ENCODE measurements around the gene MAGI3.

The MAGI3 gene

GRCh38 chr1:113657556-113658063 is 267.3 kb downstream of the MAGI3 start:
- H3K27me3 ChIP-seq (ENCODE audit: control insufficient read depth, insufficient read depth, low read length), result no peaks in the 10 kb centered on the region
- H3K36me3 ChIP-seq (ENCODE audit: control insufficient read depth, insufficient read depth, low read length), result peaks cover 6% of the 10 kb centered on the region; the same call in 1 of the 2 replicates
- no peaks in the 10 kb centered on the region for H3K4me1 ChIP-seq (ENCODE audit: control insufficient read depth, insufficient read depth, low read length)
- no peaks in the 10 kb centered on the region for H3K9me3 ChIP-seq (ENCODE audit: control insufficient read depth, insufficient read depth, low read depth, low read length)
- H3K27ac ChIP-seq (ENCODE audit: low read depth, low read length), result no peak overlapping the region
- H3K4me3 ChIP-seq (ENCODE audit: low read depth, low read length), result no peak overlapping the region
- no peak overlapping the region for H3K9ac ChIP-seq (ENCODE audit: low read length)

GRCh38 chr1:113659035-113659434 is 268.7 kb downstream of the MAGI3 start:
- H3K27ac ChIP-seq (ENCODE audit: low read depth, low read length), result no peak overlapping the region
- H3K9ac ChIP-seq (ENCODE audit: low read length), result no peak overlapping the region

DNA sequence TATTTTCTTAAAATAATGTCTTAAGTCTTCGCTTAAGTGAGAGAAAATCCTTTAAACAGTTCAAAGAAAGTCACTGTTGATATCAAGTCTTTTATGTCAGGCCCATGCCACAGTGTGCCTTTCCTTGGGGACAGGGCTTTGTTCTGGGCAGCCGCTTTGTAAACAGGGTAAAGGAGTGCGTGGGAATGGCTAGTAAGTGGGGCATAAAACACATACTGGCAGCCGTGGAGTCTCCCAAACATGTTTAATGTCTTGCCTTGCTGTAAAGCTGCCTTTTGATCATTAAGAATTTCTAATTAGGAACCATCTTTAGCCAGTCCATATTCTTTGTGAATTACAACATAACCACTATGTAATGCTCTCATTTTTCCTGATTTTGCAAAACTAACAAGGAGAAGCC is 269.2 kb downstream of the MAGI3 start:
- Histone ChIP-seq H3K9me3 (ENCODE audit: control insufficient read depth, insufficient read depth, low read depth, low read length) (no peaks in the 10 kb centered on the region), H3K36me3 (ENCODE audit: control insufficient read depth, insufficient read depth, low read length) (peaks cover 2% of the 10 kb centered on the region; the same call in 1 of the 2 replicates), H3K27me3 (ENCODE audit: control insufficient read depth, insufficient read depth, low read length) (no peaks in the 10 kb centered on the region), H3K9ac (ENCODE audit: low read length) (no peak overlapping the region), H3K4me1 (ENCODE audit: control insufficient read depth, insufficient read depth, low read length) (no peaks in the 10 kb centered on the region), H3K27ac (ENCODE audit: low read depth, low read length) (no peak overlapping the region), H3K4me3 (ENCODE audit: low read depth, low read length) (no peak overlapping the region)

More at GRCh38 chr1:113659035-113659434, 268.7 kb downstream of the MAGI3 start:
- Histone ChIP-seq H3K4me1 (ENCODE audit: control insufficient read depth, insufficient read depth, low read length) (no peaks in the 10 kb centered on the region), H3K9me3 (ENCODE audit: control insufficient read depth, insufficient read depth, low read depth, low read length) (no peaks in the 10 kb centered on the region), H3K36me3 (ENCODE audit: control insufficient read depth, insufficient read depth, low read length) (peaks cover 2% of the 10 kb centered on the region; the same call in 1 of the 2 replicates), H3K27me3 (ENCODE audit: control insufficient read depth, insufficient read depth, low read length) (no peaks in the 10 kb centered on the region), H3K4me3 (ENCODE audit: low read depth, low read length) (no peak overlapping the region)

DNA sequence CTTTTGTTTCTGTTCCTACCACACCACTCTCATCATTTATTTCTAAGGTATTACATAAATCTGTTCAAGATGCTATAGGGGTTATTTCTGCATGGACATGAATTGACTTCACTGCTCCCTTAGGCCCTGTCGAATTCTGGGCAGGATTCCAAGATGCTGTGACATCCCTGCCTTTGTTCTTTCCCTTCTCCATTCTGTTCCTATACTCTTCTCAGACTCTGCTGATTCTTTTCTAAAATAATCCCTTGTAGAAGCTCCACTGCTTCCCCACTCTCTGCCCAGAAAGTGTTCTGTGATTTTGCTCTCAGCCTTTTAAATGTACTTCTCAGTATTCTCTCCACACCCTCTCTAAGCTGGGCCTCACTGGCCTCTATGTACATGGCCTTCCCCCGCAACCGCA is 269.8 kb downstream of the MAGI3 start:
- H3K27ac ChIP-seq (ENCODE audit: low read depth, low read length), result no peak overlapping the region
- no peaks in the 10 kb centered on the region for H3K27me3 ChIP-seq (ENCODE audit: control insufficient read depth, insufficient read depth, low read length)
- peaks cover 2% of the 10 kb centered on the region; the same call in 1 of the 2 replicates for H3K36me3 ChIP-seq (ENCODE audit: control insufficient read depth, insufficient read depth, low read length)

DNA sequence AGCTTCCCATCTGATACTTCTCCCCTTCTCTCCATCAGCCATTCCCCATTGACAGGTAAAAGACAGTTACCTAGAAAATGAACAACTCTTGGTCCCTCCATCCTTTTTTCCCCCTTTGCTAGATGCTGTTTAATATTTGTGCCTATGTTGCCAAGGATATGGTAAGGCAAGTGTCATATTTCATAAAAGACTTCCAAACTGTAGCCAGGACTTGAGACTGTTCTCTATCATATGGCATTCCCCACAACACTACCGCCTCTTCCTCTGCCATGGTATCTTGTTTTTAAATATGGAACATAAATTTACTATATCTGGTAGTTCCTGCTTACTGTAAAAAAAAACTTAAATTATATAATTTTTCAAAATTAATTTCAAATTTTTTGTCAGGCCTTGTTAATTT is 271.8 kb downstream of the MAGI3 start:
- no peak overlapping the region for H3K4me3 ChIP-seq (ENCODE audit: low read depth, low read length)
- no peak overlapping the region for H3K9ac ChIP-seq (ENCODE audit: low read length)
- H3K27me3 ChIP-seq (ENCODE audit: control insufficient read depth, insufficient read depth, low read length), result no peaks in the 10 kb centered on the region
- no peak overlapping the region for H3K27ac ChIP-seq (ENCODE audit: low read depth, low read length)
- no peaks in the 10 kb centered on the region for H3K9me3 ChIP-seq (ENCODE audit: control insufficient read depth, insufficient read depth, low read depth, low read length)
- no peaks in the 10 kb centered on the region for H3K4me1 ChIP-seq (ENCODE audit: control insufficient read depth, insufficient read depth, low read length)
- H3K36me3 ChIP-seq (ENCODE audit: control insufficient read depth, insufficient read depth, low read length), result peaks cover 2% of the 10 kb centered on the region; the same call in 1 of the 2 replicates

More for the DNA sequence above, 269.8 kb downstream of the MAGI3 start:
- Histone ChIP-seq H3K9ac (ENCODE audit: low read length) (no peak overlapping the region), H3K9me3 (ENCODE audit: control insufficient read depth, insufficient read depth, low read depth, low read length) (no peaks in the 10 kb centered on the region), H3K4me1 (ENCODE audit: control insufficient read depth, insufficient read depth, low read length) (no peaks in the 10 kb centered on the region), H3K4me3 (ENCODE audit: low read depth, low read length) (no peak overlapping the region)

- Histone ChIP-seq H3K27ac (ENCODE audit: low read depth, low read length) (no peak overlapping the region), H3K4me1 (ENCODE audit: control insufficient read depth, insufficient read depth, low read length) (no peaks in the 10 kb centered on the region), H3K27me3 (ENCODE audit: control insufficient read depth, insufficient read depth, low read length) (no peaks in the 10 kb centered on the region), H3K9ac (ENCODE audit: low read length) (no peak overlapping the region), H3K4me3 (ENCODE audit: low read depth, low read length) (no peak overlapping the region), H3K9me3 (ENCODE audit: control insufficient read depth, insufficient read depth, low read depth, low read length) (no peaks in the 10 kb centered on the region), H3K36me3 (ENCODE audit: control insufficient read depth, insufficient read depth, low read length) (peaks cover 2% of the 10 kb centered on the region; the same call in 1 of the 2 replicates)
Measured at GRCh38 chr1:113663165-113663951, 273.0 kb downstream of the MAGI3 start.

DNA sequence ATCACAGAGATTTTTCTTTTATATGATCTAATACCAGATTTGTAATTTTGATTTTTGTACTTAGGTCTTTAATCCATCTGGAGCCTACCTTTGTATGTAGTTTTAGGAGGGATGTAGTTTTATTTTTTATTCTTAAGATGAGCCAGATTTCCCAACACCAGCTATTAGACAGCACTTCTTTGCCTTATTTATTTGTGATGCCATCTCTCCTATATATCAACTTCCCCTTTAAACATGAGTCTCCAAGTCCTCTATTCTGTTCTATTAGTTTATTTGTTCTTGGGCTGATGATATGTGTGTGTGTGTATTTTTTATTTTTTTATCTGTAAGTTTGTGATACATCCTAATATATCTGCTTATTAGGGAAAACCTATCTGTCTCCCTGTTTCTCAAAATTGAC is 274.8 kb downstream of the MAGI3 start:
- no peaks in the 10 kb centered on the region for H3K9me3 ChIP-seq (ENCODE audit: control insufficient read depth, insufficient read depth, low read depth, low read length)
- H3K27ac ChIP-seq (ENCODE audit: low read depth, low read length), result no peak overlapping the region
- H3K36me3 ChIP-seq (ENCODE audit: control insufficient read depth, insufficient read depth, low read length), result no peaks in the 10 kb centered on the region; the same call in 1 of the 2 replicates
- no peak overlapping the region for H3K4me3 ChIP-seq (ENCODE audit: low read depth, low read length)
- no peak overlapping the region for H3K9ac ChIP-seq (ENCODE audit: low read length)
- H3K27me3 ChIP-seq (ENCODE audit: control insufficient read depth, insufficient read depth, low read length), result no peaks in the 10 kb centered on the region
- no peaks in the 10 kb centered on the region for H3K4me1 ChIP-seq (ENCODE audit: control insufficient read depth, insufficient read depth, low read length)

DNA sequence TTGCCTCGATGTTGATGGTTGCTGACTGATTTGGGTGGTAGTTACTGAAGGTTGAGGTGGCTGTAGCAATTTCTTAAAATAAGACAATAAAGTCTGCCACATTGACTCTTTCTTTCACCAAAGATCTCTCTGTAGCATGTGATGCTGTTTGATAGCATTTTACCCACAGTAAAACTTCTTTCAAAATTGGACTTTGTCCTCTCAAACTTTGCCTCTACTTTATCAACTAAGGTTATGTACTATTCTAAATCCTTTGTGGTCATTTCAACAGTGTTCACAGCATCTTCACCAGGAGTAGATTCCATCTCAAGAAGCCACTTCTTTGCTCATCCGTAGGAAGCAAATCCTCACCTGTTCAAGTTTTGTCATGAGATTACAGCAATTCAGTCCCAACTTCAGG is 275.8 kb downstream of the MAGI3 start:
- Histone ChIP-seq H3K36me3 (ENCODE audit: control insufficient read depth, insufficient read depth, low read length) (no peaks in the 10 kb centered on the region; the same call in 1 of the 2 replicates), H3K4me1 (ENCODE audit: control insufficient read depth, insufficient read depth, low read length) (no peaks in the 10 kb centered on the region), H3K27me3 (ENCODE audit: control insufficient read depth, insufficient read depth, low read length) (no peaks in the 10 kb centered on the region), H3K27ac (ENCODE audit: low read depth, low read length) (no peak overlapping the region), H3K4me3 (ENCODE audit: low read depth, low read length) (no peak overlapping the region), H3K9ac (ENCODE audit: low read length) (no peak overlapping the region), H3K9me3 (ENCODE audit: control insufficient read depth, insufficient read depth, low read depth, low read length) (no peaks in the 10 kb centered on the region)

DNA sequence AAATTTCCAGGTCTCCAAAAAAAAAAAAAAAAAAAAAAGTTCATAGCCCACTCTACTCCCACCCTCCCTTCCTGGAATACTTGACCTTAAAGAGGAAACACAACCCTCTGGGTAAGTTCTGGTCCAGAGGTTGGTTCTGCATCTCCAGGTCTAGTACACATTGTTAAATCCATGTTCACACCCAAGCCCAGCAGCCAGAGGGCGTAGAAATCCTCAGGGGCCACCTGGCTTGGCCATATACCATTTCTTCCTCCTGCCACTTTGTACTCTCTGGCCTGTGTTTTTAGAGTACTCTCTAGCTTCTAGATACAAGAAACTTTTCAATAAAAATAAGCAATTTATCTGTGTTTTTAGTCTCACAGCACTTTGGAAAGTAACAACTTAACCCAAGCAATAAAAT is 279.7 kb downstream of the MAGI3 start:
- Histone ChIP-seq H3K27me3 (ENCODE audit: control insufficient read depth, insufficient read depth, low read length) (no peaks in the 10 kb centered on the region), H3K9me3 (ENCODE audit: control insufficient read depth, insufficient read depth, low read depth, low read length) (no peaks in the 10 kb centered on the region), H3K4me1 (ENCODE audit: control insufficient read depth, insufficient read depth, low read length) (no peaks in the 10 kb centered on the region), H3K27ac (ENCODE audit: low read depth, low read length) (no peak overlapping the region), H3K9ac (ENCODE audit: low read length) (no peak overlapping the region), H3K4me3 (ENCODE audit: low read depth, low read length) (no peak overlapping the region), H3K36me3 (ENCODE audit: control insufficient read depth, insufficient read depth, low read length) (no peaks in the 10 kb centered on the region; the same call in 1 of the 2 replicates)

DNA sequence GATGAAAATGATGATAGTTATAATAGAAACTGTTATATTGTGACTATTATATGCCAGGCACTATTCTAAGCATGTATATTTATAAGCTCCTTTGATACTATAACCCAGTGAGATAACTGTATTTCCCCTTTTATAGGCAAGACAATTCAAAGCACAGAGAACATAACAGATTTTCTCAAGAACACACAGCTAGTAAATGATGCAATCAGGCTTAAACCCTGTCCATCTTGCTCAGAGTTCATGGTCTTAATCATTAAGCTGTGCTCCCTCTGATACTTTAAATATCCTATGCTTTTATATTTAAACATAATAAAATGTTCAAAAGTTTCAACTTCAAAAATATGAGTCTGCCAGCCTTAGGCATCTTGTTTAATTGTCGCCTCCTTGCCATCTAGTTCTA is 280.3 kb downstream of the MAGI3 start:
- H3K4me1 ChIP-seq (ENCODE audit: control insufficient read depth, insufficient read depth, low read length), result no peaks in the 10 kb centered on the region

DNA sequence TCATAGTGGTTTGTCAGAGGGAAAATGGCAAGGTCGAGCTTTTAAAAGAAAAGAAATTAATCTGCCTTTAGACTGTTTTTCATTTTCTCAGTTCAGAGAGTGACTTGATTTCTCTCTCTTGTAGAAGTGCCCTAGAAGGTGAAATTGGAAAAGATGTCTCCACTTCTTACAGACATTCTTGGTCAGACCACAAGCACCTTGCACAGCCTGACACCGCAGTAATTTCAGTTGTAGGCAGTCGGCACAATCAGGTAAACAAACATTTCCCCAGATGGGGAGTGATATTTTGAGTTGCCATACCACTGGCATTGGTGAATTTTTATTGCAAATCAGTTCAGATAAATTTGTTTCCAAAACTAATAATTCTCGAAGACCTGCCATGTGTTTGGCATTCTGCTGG is 282.2 kb downstream of the MAGI3 start:
- no peaks in the 10 kb centered on the region; the same call in 1 of the 2 replicates for H3K36me3 ChIP-seq (ENCODE audit: control insufficient read depth, insufficient read depth, low read length)
- H3K4me3 ChIP-seq (ENCODE audit: low read depth, low read length), result no peak overlapping the region
- H3K9ac ChIP-seq (ENCODE audit: low read length), result no peak overlapping the region
- no peaks in the 10 kb centered on the region for H3K9me3 ChIP-seq (ENCODE audit: control insufficient read depth, insufficient read depth, low read depth, low read length)
- no peaks in the 10 kb centered on the region for H3K27me3 ChIP-seq (ENCODE audit: control insufficient read depth, insufficient read depth, low read length)
- no peak overlapping the region for H3K27ac ChIP-seq (ENCODE audit: low read depth, low read length)
- no peaks in the 10 kb centered on the region for H3K4me1 ChIP-seq (ENCODE audit: control insufficient read depth, insufficient read depth, low read length)

More for the DNA sequence above, 280.3 kb downstream of the MAGI3 start:
- H3K27me3 ChIP-seq (ENCODE audit: control insufficient read depth, insufficient read depth, low read length), result no peaks in the 10 kb centered on the region
- no peak overlapping the region for H3K9ac ChIP-seq (ENCODE audit: low read length)
- H3K36me3 ChIP-seq (ENCODE audit: control insufficient read depth, insufficient read depth, low read length), result no peaks in the 10 kb centered on the region; the same call in 1 of the 2 replicates
- no peaks in the 10 kb centered on the region for H3K9me3 ChIP-seq (ENCODE audit: control insufficient read depth, insufficient read depth, low read depth, low read length)
- no peak overlapping the region for H3K27ac ChIP-seq (ENCODE audit: low read depth, low read length)
- no peak overlapping the region for H3K4me3 ChIP-seq (ENCODE audit: low read depth, low read length)
